Measurements from ENCODE around the gene JAK2.
"Not testable (repeated sequence)": the region's sequence is repeated elsewhere in the genome, so short reads cannot be mapped to it uniquely, and the experiment has no call there.

Gene JAK2

GRCh38 chr9:5095795-5096194 lies 110.7 kb downstream of the JAK2 start:
- DNase-seq (ENCODE audit: extremely low spot score) = no peak
- CTCF ChIA-PET = interaction anchor here (0.6 to 1.5 kb wide), 2 partner anchors 141 to 505 kb away, joined by 3 read pairs; no protein-coding TSS in a partner anchor
- TF ChIP-seq CTCF (IDR thresholded peaks at IDR 0.05; ENCODE audit: control extremely low read depth, extremely low read depth, low read depth, missing control alignments) = no peak
- POLR2A ChIA-PET = no interaction called here

- ChIA-PET CTCF (interaction anchor here (1.3 kb wide), 1 partner anchor 9 kb away, joined by 3 read pairs; no protein-coding TSS in a partner anchor), POLR2A (no interaction called here)
- no peak for DNase-seq (ENCODE audit: extremely low spot score)
- TF ChIP-seq CTCF (IDR thresholded peaks at IDR 0.05; ENCODE audit: control extremely low read depth, extremely low read depth, low read depth, missing control alignments) = no peak
Measured at GRCh38 chr9:5099466-5099865, 114.4 kb downstream of the JAK2 start.

- CTCF ChIA-PET = interaction anchor here (1.2 kb wide), 1 partner anchor 12 kb away, joined by 3 read pairs; no protein-coding TSS in a partner anchor
- POLR2A ChIA-PET; DNase-seq (ENCODE audit: extremely low spot score): not testable (repeated sequence)
Measured at GRCh38 chr9:5101127-5101526, 116.1 kb downstream of the JAK2 start.

- CTCF ChIA-PET; POLR2A ChIA-PET; DNase-seq (ENCODE audit: extremely low spot score): not testable (repeated sequence)
Measured at GRCh38 chr9:5106517-5106916, 121.4 kb downstream of the JAK2 start.

GRCh38 chr9:5110867-5111681 lies 126.0 kb downstream of the JAK2 start:
- DNase-seq (ENCODE audit: extremely low spot score) = no peak
- no peak for TF ChIP-seq CTCF (IDR thresholded peaks at IDR 0.05; ENCODE audit: control extremely low read depth, extremely low read depth, low read depth, missing control alignments)
- POLR2A ChIA-PET = no interaction called here
- CTCF ChIA-PET = no interaction called here

GRCh38 chr9:5111696-5112095 lies 126.6 kb downstream of the JAK2 start:
- DNase-seq (ENCODE audit: extremely low spot score) = no peak
- POLR2A ChIA-PET = no interaction called here
- CTCF ChIA-PET = no interaction called here
- TF ChIP-seq CTCF (IDR thresholded peaks at IDR 0.05; ENCODE audit: control extremely low read depth, extremely low read depth, low read depth, missing control alignments) = no peak

GRCh38 chr9:5112109-5112592 lies 127.1 kb downstream of the JAK2 start:
- CTCF ChIA-PET = no interaction called here

More at GRCh38 chr9:5112109-5112592, 127.1 kb downstream of the JAK2 start:
- no peak for DNase-seq (ENCODE audit: extremely low spot score)
- TF ChIP-seq CTCF (IDR thresholded peaks at IDR 0.05; ENCODE audit: control extremely low read depth, extremely low read depth, low read depth, missing control alignments) = no peak
- POLR2A ChIA-PET = no interaction called here

Data from GM10248 (cell line).